Stimulated activated CD8-positive, alpha-beta memory T cell treated with anti-CD3 and anti-CD28 coated beads, Interleukin-7, amount 100 ng/mL, for 48 hours (primary cell): Measurements from ENCODE around the gene NOL4L.

ENCODE experiments used
- DNase-seq, 2 donors: peaks; one replicate each; pipeline ENCODE4 v3.0.0-alpha.2; 2020; ENCODE audit warnings: low read depth in 1 of 2; ENCODE audit errors: extremely low read depth in 1 of 2

The NOL4L gene

DNA sequence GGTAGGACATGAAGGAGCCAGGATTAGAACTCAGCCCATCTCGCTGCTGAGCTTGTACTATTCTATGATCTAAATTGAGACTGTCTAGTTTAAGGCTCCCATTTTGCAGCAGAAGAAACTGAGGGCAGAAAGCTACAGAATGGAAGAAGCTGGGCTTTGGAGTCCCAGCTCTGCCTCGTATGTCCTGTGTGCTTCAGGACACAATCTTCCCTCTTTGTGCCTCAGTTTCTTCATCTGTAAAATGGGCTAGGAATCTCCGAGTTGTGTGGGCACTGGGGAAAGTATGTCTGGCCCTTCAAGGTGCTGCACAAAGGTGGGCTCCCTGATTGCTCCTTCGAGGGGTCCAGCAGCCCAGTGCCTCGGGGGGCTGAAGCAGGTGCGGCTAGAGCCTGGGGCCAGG, 20.7 kb downstream of the NOL4L start:
- no peak for DNase-seq

DNA sequence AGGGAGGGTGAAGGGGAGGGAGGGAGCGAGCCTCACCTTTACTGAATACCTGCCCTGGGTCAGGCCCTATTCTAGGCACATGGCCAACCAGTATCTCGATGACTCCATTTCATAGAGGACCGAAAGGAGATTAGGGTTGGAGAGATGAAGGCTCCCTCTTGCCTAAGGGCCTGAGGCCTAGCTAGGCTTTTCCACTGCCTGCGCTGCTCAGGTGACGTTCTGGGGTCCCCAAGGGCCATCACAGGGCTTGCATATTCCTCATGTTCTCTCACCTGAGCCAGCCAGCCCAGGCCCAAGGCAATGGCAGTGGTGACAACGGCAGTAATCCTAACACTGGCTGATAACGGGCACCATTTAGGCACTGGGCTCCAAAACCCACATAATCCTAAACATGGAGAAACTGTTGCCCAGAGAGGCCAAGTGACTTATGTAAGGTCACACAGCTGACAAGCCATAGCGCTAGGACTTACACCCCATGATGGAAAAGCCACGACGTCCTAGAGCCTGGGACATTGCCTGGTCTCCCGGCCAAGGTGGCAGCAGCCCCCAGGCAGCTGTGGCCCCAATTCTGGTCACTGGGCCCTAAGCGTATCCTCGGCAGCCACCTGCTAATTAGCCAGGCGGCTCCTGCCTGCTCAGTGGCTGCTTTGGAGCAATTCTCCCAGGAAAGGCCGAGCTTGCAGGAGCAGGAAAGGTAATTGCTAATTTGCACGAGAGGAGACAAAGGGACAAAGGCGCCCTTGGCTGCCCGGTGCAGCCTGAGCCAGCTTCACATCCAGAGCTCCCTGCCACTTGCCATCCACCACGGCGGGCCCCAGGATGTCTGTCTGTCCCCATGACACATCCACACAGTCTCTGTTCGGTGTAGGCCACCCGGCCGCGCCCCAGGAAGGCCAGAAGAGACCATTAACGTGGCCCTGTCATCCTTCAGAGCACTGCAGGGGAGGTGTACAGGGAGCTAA, 21.5 kb downstream of the NOL4L start:
- no peak for DNase-seq

DNA sequence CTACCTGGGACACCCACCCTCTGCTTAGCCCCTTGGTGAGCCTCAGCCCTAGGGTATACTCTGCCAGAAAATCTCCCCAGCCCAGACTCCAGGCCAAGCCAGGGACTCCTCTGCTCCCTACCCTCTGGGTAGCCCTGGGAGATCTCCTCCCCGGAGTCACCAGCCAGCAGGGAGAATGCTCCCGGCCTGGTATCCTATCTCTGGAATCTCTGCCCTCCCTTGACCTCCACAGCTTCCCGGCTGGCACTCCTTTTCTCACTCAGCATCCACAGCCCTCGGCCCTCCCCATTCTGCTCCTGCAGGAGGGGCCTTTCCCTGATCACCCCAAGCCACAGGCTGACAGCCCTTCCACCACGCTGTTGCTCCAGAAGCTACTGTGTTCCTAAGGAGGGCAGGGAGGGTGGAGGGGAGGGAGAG, 22.6 kb downstream of the NOL4L start:
- no peak for DNase-seq

DNA sequence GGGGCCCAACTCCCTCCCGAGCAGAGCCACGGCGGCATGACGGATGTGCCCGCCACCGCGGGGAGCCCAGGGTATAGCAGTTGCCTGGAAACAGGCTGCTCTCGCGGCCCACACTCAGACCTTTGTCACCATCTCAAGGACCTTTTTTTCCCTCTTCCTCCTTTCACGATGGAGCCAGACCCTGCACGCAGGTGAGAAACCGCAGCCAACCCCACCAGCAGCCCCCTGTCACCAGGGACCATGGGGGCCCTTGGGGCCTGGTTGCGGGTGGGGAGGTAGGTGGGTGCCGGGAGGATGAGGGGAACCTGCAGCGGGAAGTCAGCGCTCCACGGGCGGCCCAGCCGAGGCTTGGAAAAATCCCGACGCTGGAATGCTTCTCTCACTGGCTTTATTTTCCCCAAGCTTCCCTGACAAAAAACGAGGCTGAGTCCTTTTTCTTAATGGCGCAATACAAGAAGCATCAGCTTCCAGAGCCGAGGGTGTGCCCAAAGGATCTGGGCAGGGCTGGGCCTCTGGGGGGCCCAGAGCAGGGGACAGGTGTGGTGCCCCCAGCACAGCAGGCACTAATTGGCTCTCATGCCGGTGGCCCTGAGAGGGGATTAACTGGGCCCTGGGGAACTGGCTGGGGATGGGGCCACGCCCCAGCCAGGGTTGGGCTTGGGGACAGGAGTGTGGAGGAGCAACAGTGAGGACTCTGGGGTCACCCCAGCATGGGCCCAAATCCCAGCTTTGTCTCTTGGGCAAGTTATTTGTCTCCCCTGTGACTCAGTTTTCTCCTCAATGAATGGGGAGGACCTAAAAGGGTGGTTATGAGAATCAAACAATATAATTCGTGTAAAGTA, 23.9 kb downstream of the NOL4L start:
- no peak for DNase-seq

DNA sequence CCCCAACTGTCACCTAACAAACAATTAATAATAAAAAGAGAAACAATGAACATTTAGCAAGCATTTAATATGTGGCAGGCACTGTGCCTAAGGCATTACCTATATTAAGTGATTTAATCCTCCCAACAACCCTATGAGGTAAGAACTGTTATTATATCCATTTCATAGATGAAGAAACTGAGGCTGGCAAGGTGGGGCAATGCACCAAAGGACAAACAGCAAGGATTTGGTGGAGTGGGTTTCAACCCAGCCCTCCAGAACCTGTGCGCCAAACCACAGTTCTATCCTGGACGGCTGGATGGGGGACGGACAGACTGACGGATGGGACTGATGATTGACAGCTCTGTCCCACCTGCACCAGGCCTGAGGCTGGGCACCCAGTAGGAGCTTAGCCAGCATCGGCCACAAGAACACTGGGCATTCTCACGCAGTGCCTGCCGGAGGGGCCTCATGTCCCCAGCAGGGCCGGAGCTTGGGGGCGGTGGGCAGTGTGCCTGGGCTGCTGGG, 24.6 kb downstream of the NOL4L start:
- no peak for DNase-seq

DNA sequence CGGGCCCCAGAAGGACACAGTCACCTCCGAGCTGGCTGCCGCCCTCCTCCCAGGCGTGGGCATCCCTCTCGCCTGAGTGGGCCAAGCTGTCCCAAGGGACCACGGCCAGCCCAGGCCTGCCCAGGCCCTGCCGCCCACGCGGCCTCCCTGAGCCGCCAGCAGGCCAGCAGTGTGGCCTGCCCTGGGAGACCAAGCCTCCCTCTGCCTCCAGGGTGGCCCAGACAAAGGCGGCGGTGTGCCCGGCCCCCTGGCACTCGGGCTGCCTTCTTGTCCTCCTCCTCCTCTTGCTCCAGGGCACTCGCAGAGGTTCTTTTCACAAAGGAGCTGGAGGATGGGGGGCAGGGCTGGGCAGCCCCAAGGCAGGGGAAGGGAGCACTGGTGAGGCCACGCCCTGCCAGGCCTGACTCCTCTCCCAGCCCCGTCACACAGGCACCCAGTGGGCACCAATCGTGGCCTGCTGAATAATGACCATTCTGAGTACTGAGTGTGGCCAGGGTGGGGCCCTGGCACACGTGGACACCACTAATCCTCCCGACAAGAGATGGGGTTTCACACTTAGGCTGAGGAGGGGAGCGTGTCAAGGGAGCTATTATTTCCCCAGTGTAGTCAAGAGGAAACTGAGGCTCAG, 25.3 kb downstream of the NOL4L start:
- DNase-seq = no peak

DNA sequence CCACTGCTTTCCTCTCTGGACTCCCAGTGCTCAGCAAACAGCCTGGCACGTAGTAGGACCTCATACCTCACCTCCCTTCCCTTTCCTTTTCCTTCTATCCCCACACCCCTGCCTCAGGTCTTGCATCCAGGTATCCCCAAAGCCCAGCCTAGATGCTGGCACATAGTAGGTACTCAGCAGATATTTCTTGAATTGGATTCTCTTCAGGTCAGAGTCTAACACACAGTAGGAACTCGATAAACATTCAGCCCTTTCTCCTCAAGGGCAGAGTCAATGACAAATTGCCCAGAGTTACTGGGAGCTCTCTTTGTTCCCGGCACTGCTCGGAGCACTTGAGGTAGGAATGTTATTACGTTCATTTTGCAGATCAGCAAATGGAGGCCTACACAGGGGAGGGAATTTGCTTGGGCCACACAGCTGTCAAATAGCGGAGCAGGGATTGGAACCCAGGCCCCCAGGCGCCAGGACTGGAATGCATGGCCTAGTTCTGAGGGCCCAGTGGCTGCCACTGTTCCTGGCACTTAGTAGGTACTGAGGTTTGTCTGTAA, 25.9 kb downstream of the NOL4L start:
- no peak for DNase-seq

DNA sequence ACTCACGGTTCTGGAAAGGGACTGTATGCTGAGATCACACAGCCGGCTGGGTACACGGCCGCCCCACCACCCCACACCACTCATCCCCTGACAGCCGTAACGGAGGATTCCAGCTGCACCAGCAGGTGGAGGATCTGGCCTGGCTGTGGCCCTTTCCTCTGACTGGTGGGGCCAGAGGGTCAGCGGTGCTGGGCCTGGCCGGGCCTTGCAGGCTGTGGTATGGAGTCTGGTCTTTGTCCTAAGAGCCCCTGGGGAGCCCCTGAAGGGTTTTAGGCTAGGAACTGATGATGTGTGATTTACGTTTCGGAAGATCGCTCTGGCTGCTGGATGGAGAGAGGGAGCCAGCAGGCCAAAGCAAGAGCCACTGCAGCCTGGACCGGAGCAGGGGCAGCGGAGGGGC, 26.6 kb downstream of the NOL4L start:
- DNase-seq = no peak

DNA sequence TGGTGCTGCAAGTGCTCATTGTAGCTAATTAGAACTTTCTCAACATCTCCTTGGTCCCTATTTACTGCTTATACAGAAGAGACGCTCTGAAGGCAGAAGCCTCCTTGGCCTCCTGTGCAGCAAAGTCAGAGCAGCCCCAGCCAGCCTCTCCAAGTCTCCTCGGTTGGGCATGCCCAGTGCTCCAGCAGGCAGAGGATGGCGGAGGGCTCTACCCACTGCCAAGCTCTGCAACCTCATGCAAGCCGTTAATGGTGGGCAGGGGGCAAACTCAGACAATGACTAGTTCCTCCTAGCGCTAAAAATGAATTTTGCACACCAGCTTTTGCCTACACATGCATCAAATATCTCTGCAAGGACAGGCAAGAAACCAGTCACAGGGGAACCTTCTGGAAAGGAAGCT, 27.8 kb downstream of the NOL4L start:
- no peak for DNase-seq

DNA sequence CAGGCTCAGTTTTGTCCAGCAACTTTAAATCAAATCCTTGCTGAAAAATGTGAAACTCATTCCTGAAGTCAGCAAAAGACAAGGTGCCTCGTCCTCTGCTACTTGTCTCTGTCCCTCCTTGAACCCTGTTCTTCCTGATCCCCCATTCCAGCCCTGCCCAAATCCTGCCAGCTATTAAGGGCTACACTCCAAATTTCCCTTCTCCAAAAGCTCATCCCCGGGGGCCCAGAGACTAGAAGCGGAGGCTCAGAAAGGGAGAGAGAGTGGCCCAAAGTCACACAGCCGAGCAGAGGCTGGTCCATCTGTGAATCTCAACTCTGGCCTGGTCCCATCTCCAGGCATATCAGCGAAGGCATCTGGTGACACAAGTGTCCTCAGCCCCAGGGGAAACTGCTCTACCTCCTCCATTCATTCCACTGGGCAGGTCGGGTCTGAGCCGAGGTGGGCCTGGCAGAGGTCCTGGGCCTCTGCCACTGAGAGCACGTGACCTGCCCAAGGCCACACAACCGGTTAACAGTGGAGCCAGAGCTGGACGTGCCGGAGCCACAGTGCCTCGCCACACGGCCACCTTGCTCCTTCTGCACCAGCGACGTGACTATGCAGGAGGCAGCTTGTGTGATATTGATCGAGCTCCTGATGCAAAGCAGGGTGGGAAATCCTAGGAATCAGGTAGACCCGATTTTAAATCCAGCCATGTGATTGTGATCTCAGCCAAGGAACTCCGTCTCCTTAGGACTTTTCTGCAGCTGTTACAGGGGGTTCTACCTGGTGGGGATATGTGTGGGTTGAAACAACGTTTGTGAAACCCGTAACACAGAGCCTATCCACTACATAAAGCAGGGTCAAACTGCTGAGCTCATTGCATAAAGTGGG, 28.6 kb downstream of the NOL4L start:
- DNase-seq = no peak

DNA sequence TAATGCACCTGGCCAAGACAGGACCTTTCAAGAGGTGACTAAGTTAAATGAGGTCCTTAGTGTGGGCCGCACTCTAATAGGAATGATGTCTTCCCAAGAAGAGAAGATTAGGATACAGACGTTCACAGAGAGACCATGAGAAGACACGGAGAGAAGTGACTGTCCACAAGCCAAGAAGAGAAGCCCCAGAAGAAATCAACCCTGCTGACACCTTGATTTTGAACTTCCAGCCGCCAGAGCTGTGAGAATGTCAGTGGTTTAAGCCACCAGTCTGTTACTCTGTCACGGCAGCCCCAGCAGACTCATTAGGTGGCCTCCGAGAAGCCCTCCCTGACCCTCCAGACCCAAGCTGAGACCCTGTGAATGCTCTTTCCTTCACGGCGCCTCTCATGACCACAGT, 29.5 kb downstream of the NOL4L start:
- no peak for DNase-seq

DNA sequence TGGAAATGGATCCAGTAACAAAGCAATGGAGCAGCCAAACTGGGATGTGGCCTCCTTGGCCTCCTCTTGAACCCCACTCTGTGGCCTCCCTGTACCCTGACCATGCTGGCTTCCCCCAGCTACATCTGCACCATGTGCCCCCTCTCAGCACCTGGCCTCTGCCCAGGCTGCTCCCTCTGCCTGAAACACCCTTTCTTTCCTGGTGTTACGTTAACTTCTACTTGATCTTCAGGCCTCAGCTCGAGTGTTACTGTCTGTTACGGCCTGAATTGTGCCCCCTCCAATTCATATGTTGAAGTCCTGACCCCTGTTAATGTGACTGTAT, 30.2 kb downstream of the NOL4L start:
- DNase-seq = no peak

DNA sequence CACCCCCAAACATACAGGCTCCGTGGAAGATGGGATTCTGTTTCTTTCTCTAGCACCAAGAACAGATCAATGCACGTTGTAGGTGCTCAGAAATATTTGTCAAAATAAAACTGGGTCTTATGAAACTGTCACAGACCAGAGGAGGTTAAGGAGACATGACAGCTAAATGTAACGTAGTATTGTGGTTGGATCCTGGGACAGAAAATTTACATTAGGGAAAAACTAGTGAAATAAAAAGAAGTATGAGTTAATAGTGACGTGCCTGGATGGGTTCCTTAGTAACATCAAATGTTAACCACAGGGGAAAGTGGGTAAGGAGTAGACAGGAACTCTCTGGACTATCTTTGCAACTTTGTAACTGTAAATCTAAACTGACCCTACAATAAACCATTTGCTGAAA, 31.5 kb downstream of the NOL4L start:
- DNase-seq = no peak

DNA sequence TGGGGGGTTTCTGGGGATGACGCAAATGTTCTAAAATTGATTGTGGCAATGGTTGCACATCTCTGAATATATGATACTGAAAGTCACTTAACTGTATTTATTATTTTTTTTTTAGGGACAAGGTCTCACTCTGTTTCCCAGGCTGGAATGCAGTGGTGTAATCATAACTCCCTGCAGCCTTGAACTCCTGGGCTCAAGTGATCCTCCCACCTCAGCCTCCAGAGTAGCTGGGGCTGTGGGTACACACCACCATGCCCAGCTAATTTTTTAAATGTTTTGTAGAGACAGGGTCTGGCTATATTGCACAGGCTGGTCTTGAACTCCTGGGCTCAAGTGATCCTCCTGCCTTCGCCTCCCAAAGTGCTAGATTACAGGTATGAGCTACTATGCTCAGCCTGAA, 33.4 kb downstream of the NOL4L start:
- DNase-seq = no peak

DNA sequence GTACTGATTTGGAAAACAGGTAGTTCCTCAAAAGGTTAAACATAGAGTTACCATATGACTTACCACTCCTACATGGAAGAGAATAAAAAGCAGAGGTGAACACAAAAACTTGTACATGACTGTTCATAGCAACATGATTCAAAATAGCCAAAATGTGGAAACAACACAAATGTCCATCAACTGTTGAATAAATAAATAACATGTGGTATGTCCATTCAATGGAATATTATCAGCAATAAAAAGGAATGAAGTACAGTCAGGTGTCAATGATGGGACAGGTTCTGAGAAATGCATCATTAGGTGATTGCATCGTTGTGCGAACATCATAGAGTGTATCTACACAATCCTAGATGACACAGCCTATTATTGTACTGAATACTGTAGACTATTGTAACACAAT, 35.3 kb downstream of the NOL4L start:
- DNase-seq = no peak

DNA sequence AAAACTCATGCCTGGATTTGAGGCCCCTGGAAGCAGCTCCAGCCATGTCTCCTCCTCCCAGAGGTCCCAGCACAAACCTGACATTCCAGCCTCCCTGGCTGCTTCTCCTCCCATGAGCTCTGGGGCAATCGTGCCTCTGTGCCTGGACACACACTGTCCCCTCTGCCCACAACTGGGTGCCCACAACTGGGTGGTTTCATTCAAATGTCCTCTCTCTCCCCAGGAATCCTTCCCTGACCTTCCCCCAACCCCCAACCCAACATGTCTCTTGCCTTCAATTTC, 37.4 kb downstream of the NOL4L start:
- no peak for DNase-seq

DNA sequence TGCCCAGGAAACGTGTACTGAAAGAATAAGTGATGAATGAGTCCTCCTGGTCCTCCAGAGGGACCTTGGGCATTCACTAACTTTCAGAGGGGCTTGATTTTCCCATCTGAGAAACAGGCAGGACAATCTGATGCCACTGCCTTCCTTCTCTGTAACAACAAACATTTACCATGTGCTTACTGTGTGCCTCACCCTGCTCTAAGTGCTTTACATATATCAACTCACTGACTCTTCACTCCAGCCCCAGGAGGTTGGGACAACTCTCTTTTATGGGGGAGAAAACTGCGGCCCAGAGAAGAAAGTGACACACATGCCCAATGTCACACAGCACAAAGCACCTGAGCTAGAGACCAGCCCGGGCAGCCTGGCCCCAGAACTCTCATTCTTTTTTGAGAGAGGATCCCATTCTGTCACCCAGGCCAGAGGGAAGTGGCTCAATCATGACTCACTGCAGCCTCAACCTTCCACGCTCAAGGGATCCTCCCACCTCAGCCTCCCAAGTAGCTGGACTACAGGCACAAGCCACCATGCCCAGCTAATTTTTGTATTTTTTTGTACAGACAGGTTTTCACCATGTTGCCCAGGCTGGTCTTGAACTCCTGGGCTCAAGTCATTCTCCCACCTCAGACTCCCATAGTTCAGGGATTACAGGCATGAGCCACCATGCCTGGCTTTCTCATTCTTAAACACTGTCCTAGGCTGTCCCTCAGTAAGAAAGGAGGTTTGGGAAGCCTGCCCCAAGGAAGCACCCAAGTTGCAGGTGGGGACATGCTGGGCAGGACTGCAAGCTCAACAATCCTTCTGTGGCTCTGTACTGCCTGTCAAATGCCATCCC, 38.0 kb downstream of the NOL4L start:
- DNase-seq = no peak

DNA sequence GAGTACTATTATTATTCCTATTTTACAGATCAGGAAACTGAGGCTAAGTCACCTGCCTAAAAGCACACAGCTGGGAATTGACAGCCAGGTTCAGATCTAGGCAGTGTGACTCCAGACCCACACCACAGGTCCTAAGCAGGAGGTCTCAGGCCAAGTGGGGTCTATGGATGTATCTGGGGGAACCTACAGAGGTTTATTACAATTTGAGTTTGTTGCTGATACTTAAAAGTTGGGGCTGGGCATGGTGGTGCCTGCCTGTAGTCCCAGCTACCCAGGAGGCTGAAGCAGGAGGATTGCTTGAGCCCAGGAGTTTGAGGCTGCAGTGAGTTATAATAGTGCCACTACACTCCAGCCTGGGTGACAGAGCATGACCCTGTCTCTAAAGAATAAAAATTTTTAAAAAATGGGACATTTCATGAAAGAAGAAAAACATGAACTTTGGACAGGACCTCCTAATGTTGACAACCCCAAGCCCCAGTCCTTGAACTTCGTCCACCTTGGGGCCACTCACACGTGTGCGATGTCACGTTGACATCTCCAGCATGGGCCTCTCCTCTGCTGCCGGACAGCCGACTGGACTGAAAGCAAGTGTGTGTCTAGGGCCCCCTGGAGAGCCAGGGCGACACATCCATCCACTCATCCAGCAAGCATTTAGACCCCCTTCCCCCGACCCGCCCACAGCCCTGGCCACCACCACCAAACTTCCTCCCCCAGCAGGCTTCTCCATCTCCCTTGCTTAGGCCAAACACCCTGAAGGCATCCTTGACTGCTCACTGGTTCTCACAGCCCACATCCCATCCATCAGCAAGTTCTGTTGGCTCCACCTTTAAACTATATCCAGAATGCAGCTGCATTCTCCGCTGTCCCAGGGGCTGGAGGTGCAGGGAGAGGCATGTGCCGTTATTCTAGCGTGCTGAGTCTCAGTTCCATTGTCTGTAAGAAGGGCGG, 40.0 kb downstream of the NOL4L start:
- DNase-seq = no peak
